Left forelimb (tissue), 1 donor: ENCODE results near the gene KLRF1.
"Not testable (repeated sequence)": the region's sequence is repeated elsewhere in the genome, so short reads cannot be mapped to it uniquely, and the experiment has no call there.

Experiments used
- DNase-seq: peaks from one replicate; pipeline ENCODE4 v3.0.0-alpha.2; 2018; ENCODE audit warnings: low spot score

The KLRF1 gene

DNA sequence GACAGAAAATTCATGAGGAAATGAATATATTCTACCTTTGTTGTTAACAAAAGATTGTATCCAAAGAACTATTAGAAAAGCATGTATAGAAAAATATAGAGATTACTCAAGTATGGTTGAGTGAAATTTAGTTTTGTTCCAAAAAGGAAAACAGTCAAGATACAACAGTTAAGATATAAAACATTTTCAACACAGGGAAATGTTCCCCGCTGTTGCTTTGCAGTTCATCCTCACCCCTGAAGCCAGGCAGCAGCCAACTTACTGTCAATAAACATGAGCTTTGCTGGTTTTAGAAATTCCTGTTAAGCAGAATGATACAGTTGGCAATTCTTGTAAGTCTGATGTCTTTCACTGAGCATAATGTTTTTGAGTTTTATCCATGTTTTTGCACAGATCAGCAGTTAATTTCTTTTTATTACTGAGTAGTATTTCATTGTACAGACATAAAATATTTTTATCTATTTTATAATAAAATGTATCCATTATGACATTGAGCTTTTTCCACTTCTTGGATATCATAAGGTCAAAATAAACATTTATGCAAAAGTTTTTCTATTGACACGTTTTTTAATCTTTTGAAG, 43.1 kb downstream of the KLRF1 start:
- DNase-seq, result no peak

GRCh38 chr12:9872162-9872561, 44.9 kb downstream of the KLRF1 start:
- no peak for DNase-seq

- no peak for DNase-seq
These were observed 45.5 kb downstream of the KLRF1 start for GRCh38 chr12:9872742-9873141.

GRCh38 chr12:9876120-9876519, 48.8 kb downstream of the KLRF1 start:
- not testable (repeated sequence) for DNase-seq

- no peak for DNase-seq
These were observed 53.3 kb downstream of the KLRF1 start for GRCh38 chr12:9880532-9881078.

DNA sequence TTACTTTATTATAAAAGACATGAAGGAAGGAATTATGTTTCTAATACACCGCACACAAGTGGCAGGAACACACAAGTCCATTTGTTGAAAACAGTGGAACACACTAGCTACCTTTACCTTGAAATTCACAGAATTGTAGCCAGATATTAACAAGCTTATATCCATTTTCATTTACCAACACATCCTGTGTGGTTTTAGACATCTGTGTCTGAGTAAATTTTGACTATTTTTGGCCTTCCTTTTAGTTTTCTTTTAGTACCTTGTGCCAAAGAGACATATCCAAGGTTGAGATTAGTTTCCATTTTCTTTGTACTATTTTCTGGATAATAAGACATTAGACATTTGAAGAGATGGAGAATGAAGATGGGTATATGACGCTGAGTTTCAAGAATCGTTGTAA, 54.0 kb downstream of the KLRF1 start, which contains the start of gene KLRF2:
TSS of gene KLRF2 (plus strand) at position 244 of the 400 bp plus-strand sequence. CDS start at position 351, 107 bp downstream.
- DNase-seq, result no peak

DNA sequence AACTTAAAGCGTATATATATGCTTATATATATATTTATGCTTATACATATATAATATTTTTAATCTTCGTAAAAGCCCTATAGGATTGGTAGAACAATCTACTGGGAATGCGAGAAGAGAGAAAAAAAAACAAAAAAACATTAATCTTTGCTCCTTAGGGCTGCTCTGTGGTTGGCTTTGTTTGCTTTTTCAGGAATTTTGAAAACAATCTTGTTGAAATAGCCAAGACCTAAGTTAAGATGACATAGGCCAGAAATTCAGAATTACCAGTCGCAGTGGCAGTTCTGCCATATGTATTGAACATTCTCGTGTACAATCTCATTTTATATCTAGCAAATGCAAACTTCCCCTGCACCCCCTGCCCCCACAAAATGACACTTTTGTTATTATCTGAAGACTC, 54.7 kb downstream of the KLRF1 start:
- no peak for DNase-seq

DNA sequence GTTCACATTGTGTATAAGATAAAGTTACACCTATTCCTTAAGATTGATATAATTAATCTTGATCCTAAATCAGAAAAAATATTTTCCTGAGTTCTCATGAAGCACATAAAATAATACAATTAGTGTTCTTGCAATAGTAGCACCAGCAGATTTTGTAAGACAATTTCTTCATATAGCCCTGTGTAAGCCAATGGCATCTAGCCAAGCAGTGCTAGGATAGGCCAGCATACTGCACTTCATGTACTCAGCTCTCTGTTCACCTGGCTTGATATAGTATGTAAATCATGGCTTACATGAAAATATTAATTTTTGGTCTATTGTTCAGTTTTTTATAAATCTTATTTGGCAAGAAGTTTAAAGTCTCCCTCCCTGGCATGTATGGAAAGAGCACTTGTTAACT, 55.9 kb downstream of the KLRF1 start:
- no peak for DNase-seq

DNA sequence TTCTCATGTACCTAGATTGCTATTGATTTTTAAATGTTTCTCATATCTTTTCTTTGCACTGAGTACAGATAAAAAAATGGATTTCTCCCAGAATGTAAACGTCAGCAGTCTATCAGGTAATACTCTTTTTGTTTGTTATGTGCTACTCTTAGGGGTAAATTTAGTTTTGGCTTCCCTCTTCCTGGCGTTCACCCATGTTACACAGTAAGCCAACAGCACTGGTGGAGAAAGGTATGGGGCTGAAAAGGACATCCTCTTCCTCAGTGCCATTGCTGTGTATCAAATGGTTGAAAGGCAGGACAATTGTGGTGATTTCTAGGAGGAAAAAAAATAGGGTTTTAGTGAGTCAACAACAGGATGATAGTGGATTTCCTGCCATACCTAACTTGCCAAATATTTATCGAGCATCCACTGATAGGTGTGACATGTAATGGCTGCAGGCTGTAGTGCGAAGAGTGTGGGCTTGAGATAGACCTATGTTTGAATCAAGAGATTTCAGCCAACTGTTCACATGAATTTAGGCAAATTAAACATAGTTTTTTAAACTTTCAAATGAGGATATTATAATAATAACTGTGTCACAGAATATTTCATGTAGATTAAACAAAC, 61.5 kb downstream of the KLRF1 start:
- no peak for DNase-seq
